Keratinocyte (primary cell): ENCODE results near the gene WDR26. TPM values are rescaled to one million over a fixed set of nuclear protein-coding genes. Genes with fewer than 3 reads are reported as not detected.
"Not testable (repeated sequence)": the region's sequence is repeated elsewhere in the genome, so short reads cannot be mapped to it uniquely, and the experiment has no call there.

Source experiments
- DNase-seq: peaks from one replicate; pipeline ENCODE4 v3.0.0-alpha.2; 2011; ENCODE audit warnings: low read depth, missing footprints, low spot score
- FAIRE-seq: peaks from 2 replicates; lab custom pipeline; 2011; peaks lifted over from hg19 to GRCh38; lab: Jason Lieb, UNC
- H2AFZ ChIP-seq: 2 replicates; pipeline ENCODE4 v1.6.0; 2012; ENCODE audit warnings: low read length, control low read depth, inconsistent platforms; ENCODE audit not compliant: control insufficient read depth
- H3K27ac ChIP-seq: 2 replicates; pipeline ENCODE4 v1.5.1; 2011; ENCODE audit warnings: low read length; ENCODE audit not compliant: control insufficient read depth, insufficient read depth
- H3K27me3 ChIP-seq: 3 replicates; pipeline ENCODE4 v1.6.0; 2011; ENCODE audit warnings: low read length; ENCODE audit not compliant: control insufficient read depth, insufficient read depth; ENCODE audit errors: extremely low read depth
- H3K36me3 ChIP-seq, 2 experiments: 2 replicates in 1 of 2; 3 replicates in 1 of 2; pipeline ENCODE4 v1.5.1; 2011; ENCODE audit warnings: low read length in 2 of 2, mild to moderate bottlenecking in 1 of 2; ENCODE audit not compliant: control insufficient read depth in 2 of 2, insufficient read depth in 2 of 2; ENCODE audit errors: extremely low read depth in 1 of 2
- H3K4me1 ChIP-seq: 3 replicates; pipeline ENCODE4 v1.5.1; 2011; ENCODE audit warnings: low read length; ENCODE audit not compliant: control insufficient read depth, insufficient read depth; ENCODE audit errors: extremely low read depth
- H3K4me2 ChIP-seq: 3 replicates; pipeline ENCODE4 v1.6.0; 2011; ENCODE audit warnings: low read depth, low read length; ENCODE audit not compliant: control insufficient read depth, insufficient read depth; ENCODE audit errors: extremely low read depth
- H3K4me3 ChIP-seq, 3 experiments: fragments of 200-600 bp in 1 of 3; sonication (generic) in 1 of 3; 2 replicates in 2 of 3; 3 replicates in 1 of 3; pipeline ENCODE4 v1.5.1; 2011 to 2016; ENCODE audit warnings: low read length in 3 of 3, mild to moderate bottlenecking in 3 of 3, control low read depth in 2 of 3, inconsistent platforms in 1 of 3, low read depth in 1 of 3, mixed read lengths in 1 of 3, mixed run types in 1 of 3, moderate library complexity in 1 of 3; ENCODE audit not compliant: control insufficient read depth in 2 of 3, insufficient read depth in 2 of 3; ENCODE audit errors: extremely low read depth in 1 of 3
- H3K79me2 ChIP-seq: 2 replicates; pipeline ENCODE4 v1.6.0; 2012; ENCODE audit warnings: low read length; ENCODE audit not compliant: control insufficient read depth, insufficient read depth
- H3K9ac ChIP-seq: 3 replicates; pipeline ENCODE4 v1.6.0; 2011; ENCODE audit warnings: low read length; ENCODE audit not compliant: control insufficient read depth, insufficient read depth; ENCODE audit errors: extremely low read depth
- H3K9me1 ChIP-seq: 3 replicates; pipeline ENCODE4 v1.6.0; 2011; ENCODE audit warnings: low read length; ENCODE audit not compliant: control insufficient read depth, insufficient read depth; ENCODE audit errors: extremely low read depth
- H3K9me3 ChIP-seq: 2 replicates; pipeline ENCODE4 v1.5.1; 2012; ENCODE audit warnings: low read depth, low read length; ENCODE audit not compliant: control insufficient read depth
- H4K20me1 ChIP-seq: 3 replicates; pipeline ENCODE4 v1.6.0; 2011; ENCODE audit warnings: low read length; ENCODE audit not compliant: control insufficient read depth, insufficient read depth; ENCODE audit errors: extremely low read depth
- CTCF ChIP-seq, 3 experiments: IDR thresholded peaks in 1 of 3; conservative IDR thresholded peaks in 1 of 3; optimal IDR thresholded peaks in 1 of 3; 2 replicates in 2 of 3; 3 replicates in 1 of 3; pipeline versions ENCODE3 to v1.5.1; 2011; ENCODE audit warnings: low read length in 3 of 3, mild to moderate bottlenecking in 3 of 3, moderate library complexity in 2 of 3, control low read depth in 1 of 3, inconsistent platforms in 1 of 3; ENCODE audit not compliant: insufficient read depth in 2 of 3; ENCODE audit errors: extremely low read depth in 1 of 3
- EZH2 ChIP-seq: IDR thresholded peaks from one replicate; pipeline ENCODE4 v1.6.1; 2012; ENCODE audit warnings: inconsistent platforms, mild to moderate bottlenecking, low read length, moderate library complexity
- dilution Hi-C: fragments of 300-500 bp; cut with MboI; formaldehyde crosslinking; loops from one replicate; pipeline ENCODE4 v1.7.0; 2020; ENCODE audit warnings: low sequenced_read_pairs; ENCODE audit not compliant: extremely low pct_ligation_motif_present
- polyA plus RNA-seq, 5 experiments: library from polyadenylated mRNA; depleted of rRNA in 3 of 5; stranded (reverse) in 3 of 5; stranded (forward) in 1 of 5; unstranded in 1 of 5; fragments of >200 nt; gene quantifications; 1 replicate in 1 of 5; 2 replicates in 3 of 5; 3 replicates in 1 of 5; pipeline versions ENCODE4 v1.2.1 to v1.2.3, GENCODE V29; 2011 to 2012; ENCODE audit warnings: missing spikeins in 2 of 5, low read depth in 1 of 5, low replicate concordance in 1 of 5

Gene WDR26
- polyA plus RNA-seq, 1 donor (not counting 4 experiments of a cell fraction or from before 2014, with no cell fraction given): 46.4 TPM

DNA sequence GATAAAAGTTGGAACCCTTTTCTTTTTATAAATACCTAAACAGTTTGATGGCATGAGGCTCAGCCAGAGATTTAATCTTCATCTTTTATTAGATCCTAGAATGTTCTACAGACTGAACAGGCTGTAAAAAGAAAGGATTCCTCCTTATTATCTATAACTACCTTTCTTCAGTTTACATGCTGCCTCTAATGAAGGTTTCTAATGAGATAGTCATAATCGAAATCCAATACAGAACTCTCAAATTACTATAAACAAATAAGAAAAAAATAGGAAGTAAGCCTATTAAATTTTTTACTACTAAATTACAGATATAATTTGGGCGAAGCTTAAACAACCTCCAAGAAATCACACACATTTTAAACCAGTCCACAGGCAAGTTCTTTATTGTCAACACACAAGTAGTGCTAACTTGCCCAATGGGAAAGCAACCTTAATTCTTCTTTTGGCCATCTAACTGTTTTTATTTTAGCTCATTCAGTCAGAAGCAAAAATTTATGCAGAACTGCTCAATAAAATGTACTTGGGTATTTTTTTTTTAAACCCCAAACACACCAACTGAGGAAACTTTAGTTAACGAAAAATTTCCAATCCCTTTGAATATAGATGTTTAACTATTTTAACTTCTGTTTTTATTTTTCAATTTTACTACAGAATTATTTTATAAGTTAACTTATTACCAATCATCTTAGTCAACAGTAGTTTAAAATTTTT is 4.8 kb downstream of the WDR26 start:
- Histone ChIP-seq H3K27ac (no peak overlapping the region), H4K20me1 (peaks cover 9% of the 10 kb centered on the region), H3K4me2 (no peak overlapping the region), H3K79me2 (peaks cover 60% of the 10 kb centered on the region), H3K4me1 (peaks cover 21% of the 10 kb centered on the region), H3K9ac (no peak overlapping the region), H3K9me3 (no peaks in the 10 kb centered on the region), H3K27me3 (no peaks in the 10 kb centered on the region), H2AFZ (no peak overlapping the region), H3K9me1 (no peaks in the 10 kb centered on the region), H3K36me3 (peaks cover 5 to 7% of the 10 kb centered on the region in 2 experiments), H3K4me3 (no peak overlapping the region)
- dilution Hi-C loops: no loop called here
- FAIRE-seq (no peak), DNase-seq (no peak)
- TF ChIP-seq CTCF (optimal IDR thresholded peaks at IDR 0.05 in 1 of 3, IDR thresholded peaks at IDR 0.05 in 1 of 3, conservative IDR thresholded peaks at IDR 0.05 in 1 of 3; ENCODE audit: extremely low read depth in 1 of 3, insufficient read depth in 2 of 3, low read length in 3 of 3) (no peak), EZH2 (no peak)

- H4K20me1 ChIP-seq, FAIRE-seq: not testable (repeated sequence)
Measured at GRCh38 chr1:224428713-224429112, 5.9 kb downstream of the WDR26 start.

DNA sequence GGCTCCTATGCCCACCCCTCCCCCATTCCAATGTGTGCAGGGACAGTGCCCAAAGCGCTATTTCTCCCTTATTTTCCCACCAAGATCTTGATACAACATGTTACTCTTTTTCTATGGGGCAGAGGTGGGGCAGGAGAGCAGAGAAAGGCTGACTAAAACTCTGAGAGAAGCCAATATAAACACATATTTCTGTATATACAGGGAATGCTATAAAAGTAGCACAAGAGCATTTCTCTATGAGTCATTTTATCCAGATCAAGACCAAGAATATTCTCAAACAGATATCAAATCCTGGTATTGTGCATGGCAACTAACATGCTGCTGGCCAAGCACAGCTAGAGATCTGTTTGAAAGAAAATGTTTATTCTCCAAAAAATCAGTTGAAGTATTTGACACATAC is 7.3 kb downstream of the WDR26 start:
- no peaks in the 10 kb centered on the region for H3K9me1 ChIP-seq
- no peak overlapping the region for H3K4me2 ChIP-seq
- FAIRE-seq (no peak), DNase-seq (no peak)
- no peak overlapping the region for H3K9ac ChIP-seq
- no peaks in the 10 kb centered on the region for H3K9me3 ChIP-seq
- peaks cover 18% of the 10 kb centered on the region for H3K4me1 ChIP-seq
- TF ChIP-seq EZH2 (no peak), CTCF (optimal IDR thresholded peaks at IDR 0.05 in 1 of 3, IDR thresholded peaks at IDR 0.05 in 1 of 3, conservative IDR thresholded peaks at IDR 0.05 in 1 of 3; ENCODE audit: extremely low read depth in 1 of 3, insufficient read depth in 2 of 3, low read length in 3 of 3) (no peak)
- no peak overlapping the region for H2AFZ ChIP-seq
- dilution Hi-C loops: no loop called here
- no peaks in the 10 kb centered on the region for H4K20me1 ChIP-seq
- H3K4me3 ChIP-seq: no peak overlapping the region
- H3K36me3 ChIP-seq: peaks cover 11 to 21% of the 10 kb centered on the region in 2 experiments
- no peaks in the 10 kb centered on the region for H3K27me3 ChIP-seq
- H3K79me2 ChIP-seq: peaks cover 39% of the 10 kb centered on the region
- no peak overlapping the region for H3K27ac ChIP-seq

More at GRCh38 chr1:224428713-224429112, 5.9 kb downstream of the WDR26 start:
- dilution Hi-C loops, H3K4me3 ChIP-seq, DNase-seq, H3K4me2 ChIP-seq, H3K27me3 ChIP-seq, H3K9ac ChIP-seq, H3K9me1 ChIP-seq, H3K9me3 ChIP-seq, H2AFZ ChIP-seq, H3K27ac ChIP-seq: not testable (repeated sequence)
- peaks cover 53% of the 10 kb centered on the region for H3K79me2 ChIP-seq
- H3K36me3 ChIP-seq: peaks cover 6 to 11% of the 10 kb centered on the region in 2 experiments
- peaks cover 21% of the 10 kb centered on the region for H3K4me1 ChIP-seq

DNA sequence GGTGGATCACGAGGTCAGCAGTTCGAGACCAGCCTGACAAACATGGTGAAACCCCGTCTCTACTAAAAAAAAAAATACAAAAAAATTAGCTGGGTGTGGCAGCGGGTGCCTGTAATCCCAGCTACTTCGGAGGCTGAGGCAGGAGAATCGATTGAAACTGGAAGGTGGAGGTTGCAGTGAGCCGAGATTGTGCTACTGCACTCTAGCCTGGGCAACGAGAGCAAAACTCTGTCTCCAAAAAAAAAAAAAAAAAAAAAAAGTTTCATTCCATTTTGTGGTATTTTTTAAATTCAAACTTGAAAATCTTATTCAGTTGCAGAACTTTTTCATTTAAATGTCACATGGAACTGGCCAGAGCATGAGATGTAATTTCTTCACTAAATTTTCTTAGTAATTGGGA is 7.7 kb downstream of the WDR26 start:
- DNase-seq, H4K20me1 ChIP-seq, dilution Hi-C loops, H3K9me3 ChIP-seq, H3K27me3 ChIP-seq, H3K4me2 ChIP-seq, H3K9me1 ChIP-seq, H2AFZ ChIP-seq, FAIRE-seq, H3K9ac ChIP-seq, H3K27ac ChIP-seq, H3K4me3 ChIP-seq: not testable (repeated sequence)
- Histone ChIP-seq H3K79me2 (peaks cover 35% of the 10 kb centered on the region), H3K36me3 (peaks cover 13 to 26% of the 10 kb centered on the region in 2 experiments), H3K4me1 (peaks cover 18% of the 10 kb centered on the region)
